ENCODE measurements around the gene SLC4A1. TPM values are rescaled to one million over a fixed set of nuclear protein-coding genes. Genes with fewer than 3 reads are reported as not detected.

The SLC4A1 gene
- total and polyA plus RNA-seq, 2 of the 13 experiments (the other 11 are each of a cell fraction or from before 2014, with no cell fraction given), result not detected

DNA sequence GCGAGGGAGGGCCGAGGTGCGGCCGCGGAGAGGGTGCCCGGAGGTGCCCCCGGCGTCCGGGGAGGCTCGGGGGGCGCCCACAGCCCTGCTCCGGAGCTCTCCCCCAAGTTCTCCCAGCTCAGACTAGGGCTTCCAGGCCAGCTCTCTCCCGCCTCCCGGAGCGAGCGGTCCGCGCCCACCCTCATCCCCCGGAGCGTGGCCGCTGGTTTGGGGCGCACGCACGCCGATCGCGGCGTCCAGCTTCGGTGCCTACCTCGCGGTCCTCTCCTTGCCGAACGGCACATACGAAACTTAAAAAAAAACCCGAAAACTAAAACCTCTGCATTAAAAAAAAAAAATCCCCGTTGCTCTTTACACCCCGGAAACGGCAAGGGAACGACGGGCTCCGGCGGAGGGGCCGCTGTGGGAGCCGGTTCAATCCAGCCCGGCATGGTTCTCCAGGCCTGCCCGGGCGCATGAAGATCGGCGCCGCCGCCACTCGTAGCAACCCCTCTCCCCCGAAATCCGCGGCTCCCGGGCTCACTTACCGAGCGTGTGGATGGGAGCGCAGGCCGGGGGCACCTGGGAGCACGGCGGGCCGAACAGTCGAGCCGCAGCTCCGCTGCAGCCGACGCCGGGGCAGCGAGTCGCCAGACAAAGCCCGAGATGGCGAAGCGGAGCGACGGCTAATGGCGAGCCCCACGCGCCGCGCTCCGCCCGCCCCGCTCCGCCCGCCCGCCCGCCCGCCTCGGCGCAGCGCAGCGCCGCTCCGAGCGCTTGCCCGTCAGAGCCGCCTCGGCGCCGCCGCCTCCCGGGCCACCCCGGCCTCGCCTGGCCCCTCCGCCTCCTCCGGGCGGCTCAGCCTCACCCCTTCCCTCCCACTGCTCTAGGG lies 47.5 kb downstream of the SLC4A1 start (continued):
- TF ChIP-seq KDM2A (CRISPR knock-in tag; IDR thresholded peaks at IDR 0.05; ENCODE audit: borderline replicate concordance, low read depth), result peak; percentile 92; the same call in 1 of the 2 replicates
- TF ChIP-seq, protein P1, sequence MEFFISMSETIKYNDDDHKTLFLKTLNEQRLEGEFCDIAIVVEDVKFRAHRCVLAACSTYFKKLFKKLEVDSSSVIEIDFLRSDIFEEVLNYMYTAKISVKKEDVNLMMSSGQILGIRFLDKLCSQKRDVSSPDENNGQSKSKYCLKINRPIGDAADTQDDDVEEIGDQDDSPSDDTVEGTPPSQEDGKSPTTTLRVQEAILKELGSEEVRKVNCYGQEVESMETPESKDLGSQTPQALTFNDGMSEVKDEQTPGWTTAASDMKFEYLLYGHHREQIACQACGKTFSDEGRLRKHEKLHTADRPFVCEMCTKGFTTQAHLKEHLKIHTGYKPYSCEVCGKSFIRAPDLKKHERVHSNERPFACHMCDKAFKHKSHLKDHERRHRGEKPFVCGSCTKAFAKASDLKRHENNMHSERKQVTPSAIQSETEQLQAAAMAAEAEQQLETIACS (CRISPR knock-in tag; IDR thresholded peaks at IDR 0.05), result peak; percentile 21
- no peak for TF ChIP-seq RXRB (CRISPR knock-in tag; IDR thresholded peaks at IDR 0.05; ENCODE audit: borderline replicate concordance)
- TF ChIP-seq ZNF839 (CRISPR knock-in tag; IDR thresholded peaks at IDR 0.05; ENCODE audit: borderline replicate concordance), result no peak
- no peak for TF ChIP-seq ZNF33A (CRISPR knock-in tag; IDR thresholded peaks at IDR 0.05; ENCODE audit: borderline replicate concordance)
- no peak for TF ChIP-seq MED8 (CRISPR knock-in tag; IDR thresholded peaks at IDR 0.05; ENCODE audit: insufficient replicate concordance)
- TF ChIP-seq ZNF138 (CRISPR knock-in tag; IDR thresholded peaks at IDR 0.05; ENCODE audit: low read depth), result no peak
- no peak for TF ChIP-seq ZSCAN30 (CRISPR knock-in tag; IDR thresholded peaks at IDR 0.05)
- TF ChIP-seq NR2C2 (CRISPR knock-in tag; IDR thresholded peaks at IDR 0.05; ENCODE audit: borderline replicate concordance), result peak; percentile 13; the same call in 1 of the 2 replicates
- no peak for TF ChIP-seq SMYD3 (CRISPR knock-in tag; IDR thresholded peaks at IDR 0.05)
- peak; percentile 38; the same call in 1 of the 2 replicates for TF ChIP-seq ATF7-NPFF (CRISPR knock-in tag; IDR thresholded peaks at IDR 0.05; ENCODE audit: low read depth)
- TF ChIP-seq, protein P2, sequence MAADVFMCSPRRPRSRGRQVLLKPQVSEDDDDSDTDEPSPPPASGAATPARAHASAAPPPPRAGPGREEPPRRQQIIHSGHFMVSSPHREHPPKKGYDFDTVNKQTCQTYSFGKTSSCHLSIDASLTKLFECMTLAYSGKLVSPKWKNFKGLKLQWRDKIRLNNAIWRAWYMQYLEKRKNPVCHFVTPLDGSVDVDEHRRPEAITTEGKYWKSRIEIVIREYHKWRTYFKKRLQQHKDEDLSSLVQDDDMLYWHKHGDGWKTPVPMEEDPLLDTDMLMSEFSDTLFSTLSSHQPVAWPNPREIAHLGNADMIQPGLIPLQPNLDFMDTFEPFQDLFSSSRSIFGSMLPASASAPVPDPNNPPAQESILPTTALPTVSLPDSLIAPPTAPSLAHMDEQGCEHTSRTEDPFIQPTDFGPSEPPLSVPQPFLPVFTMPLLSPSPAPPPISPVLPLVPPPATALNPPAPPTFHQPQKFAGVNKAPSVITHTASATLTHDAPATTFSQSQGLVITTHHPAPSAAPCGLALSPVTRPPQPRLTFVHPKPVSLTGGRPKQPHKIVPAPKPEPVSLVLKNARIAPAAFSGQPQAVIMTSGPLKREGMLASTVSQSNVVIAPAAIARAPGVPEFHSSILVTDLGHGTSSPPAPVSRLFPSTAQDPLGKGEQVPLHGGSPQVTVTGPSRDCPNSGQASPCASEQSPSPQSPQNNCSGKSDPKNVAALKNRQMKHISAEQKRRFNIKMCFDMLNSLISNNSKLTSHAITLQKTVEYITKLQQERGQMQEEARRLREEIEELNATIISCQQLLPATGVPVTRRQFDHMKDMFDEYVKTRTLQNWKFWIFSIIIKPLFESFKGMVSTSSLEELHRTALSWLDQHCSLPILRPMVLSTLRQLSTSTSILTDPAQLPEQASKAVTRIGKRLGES (CRISPR knock-in tag; IDR thresholded peaks at IDR 0.05; ENCODE audit: borderline replicate concordance), result no peak
- TF ChIP-seq ATM (IDR thresholded peaks at IDR 0.05; ENCODE audit: borderline replicate concordance), result no peak
- TF ChIP-seq, protein P3, sequence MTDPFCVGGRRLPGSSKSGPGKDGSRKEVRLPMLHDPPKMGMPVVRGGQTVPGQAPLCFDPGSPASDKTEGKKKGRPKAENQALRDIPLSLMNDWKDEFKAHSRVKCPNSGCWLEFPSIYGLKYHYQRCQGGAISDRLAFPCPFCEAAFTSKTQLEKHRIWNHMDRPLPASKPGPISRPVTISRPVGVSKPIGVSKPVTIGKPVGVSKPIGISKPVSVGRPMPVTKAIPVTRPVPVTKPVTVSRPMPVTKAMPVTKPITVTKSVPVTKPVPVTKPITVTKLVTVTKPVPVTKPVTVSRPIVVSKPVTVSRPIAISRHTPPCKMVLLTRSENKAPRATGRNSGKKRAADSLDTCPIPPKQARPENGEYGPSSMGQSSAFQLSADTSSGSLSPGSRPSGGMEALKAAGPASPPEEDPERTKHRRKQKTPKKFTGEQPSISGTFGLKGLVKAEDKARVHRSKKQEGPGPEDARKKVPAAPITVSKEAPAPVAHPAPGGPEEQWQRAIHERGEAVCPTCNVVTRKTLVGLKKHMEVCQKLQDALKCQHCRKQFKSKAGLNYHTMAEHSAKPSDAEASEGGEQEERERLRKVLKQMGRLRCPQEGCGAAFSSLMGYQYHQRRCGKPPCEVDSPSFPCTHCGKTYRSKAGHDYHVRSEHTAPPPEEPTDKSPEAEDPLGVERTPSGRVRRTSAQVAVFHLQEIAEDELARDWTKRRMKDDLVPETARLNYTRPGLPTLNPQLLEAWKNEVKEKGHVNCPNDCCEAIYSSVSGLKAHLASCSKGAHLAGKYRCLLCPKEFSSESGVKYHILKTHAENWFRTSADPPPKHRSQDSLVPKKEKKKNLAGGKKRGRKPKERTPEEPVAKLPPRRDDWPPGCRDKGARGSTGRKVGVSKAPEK (CRISPR knock-in tag; IDR thresholded peaks at IDR 0.05; ENCODE audit: borderline replicate concordance), result 0 out of 2 replicates have a peak, but pooled peaks have one; percentile 54
- TF ChIP-seq, protein P4, sequence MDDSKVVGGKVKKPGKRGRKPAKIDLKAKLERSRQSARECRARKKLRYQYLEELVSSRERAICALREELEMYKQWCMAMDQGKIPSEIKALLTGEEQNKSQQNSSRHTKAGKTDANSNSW (CRISPR knock-in tag; IDR thresholded peaks at IDR 0.05; ENCODE audit: borderline replicate concordance), result no peak
- TF ChIP-seq MIER3 (CRISPR knock-in tag; IDR thresholded peaks at IDR 0.05; ENCODE audit: borderline replicate concordance), result peak; percentile 3; the same call in 1 of the 2 replicates
